Neutrophil (primary cell): ENCODE data around the gene ARAP2.

ENCODE experiments used
- H3K27ac ChIP-seq: fragments of 200-600 bp; sonication (generic); 2 replicates; pipeline ENCODE4 v1.5.1; 2016; ENCODE audit warnings: mild to moderate bottlenecking, moderate library complexity
- H3K27me3 ChIP-seq: fragments of 200-600 bp; sonication (generic); 2 replicates; pipeline ENCODE4 v1.6.0; 2016; ENCODE audit warnings: mild to moderate bottlenecking
- H3K36me3 ChIP-seq: fragments of 200-600 bp; sonication (generic); 2 replicates; pipeline ENCODE4 v1.5.1; 2017
- H3K4me1 ChIP-seq, 2 experiments: fragments of 200-600 bp in 1 of 2; sonication (generic) in 1 of 2; 1 replicate in 1 of 2; 2 replicates in 1 of 2; pipeline versions ENCODE4 v1.5.1 to v1.6.1; 2013 to 2016; ENCODE audit warnings: low read depth in 1 of 2, low read length in 1 of 2, mild to moderate bottlenecking in 1 of 2, moderate library complexity in 1 of 2; ENCODE audit not compliant: control insufficient read depth in 1 of 2, insufficient read depth in 1 of 2
- H3K4me3 ChIP-seq, 2 experiments: fragments of 200-600 bp in 1 of 2; sonication (generic) in 1 of 2; 1 replicate in 1 of 2; 2 replicates in 1 of 2; pipeline ENCODE4 v1.5.1; 2013 to 2016; ENCODE audit warnings: low read depth in 1 of 2, low read length in 1 of 2, mild to moderate bottlenecking in 1 of 2, moderate library complexity in 1 of 2
- H3K9me3 ChIP-seq: fragments of 200-600 bp; sonication (generic); 2 replicates; pipeline ENCODE4 v1.5.1; 2016
- CTCF ChIP-seq: fragments of 200-600 bp; sonication (generic); IDR thresholded peaks from 2 replicates; pipeline ENCODE4 v1.5.1; 2016; ENCODE audit warnings: antibody characterized with exemption

ARAP2 gene

GRCh38 chr4:36278789-36279188 is 34.5 kb upstream of the ARAP2 start:
- TF ChIP-seq CTCF, result no peak
- Histone ChIP-seq H3K4me3 (no peak overlapping the region), H3K36me3 (no peaks in the 10 kb centered on the region), H3K9me3 (no peaks in the 10 kb centered on the region), H3K4me1 (no peaks in the 10 kb centered on the region), H3K27me3 (no peaks in the 10 kb centered on the region), H3K27ac (no peak overlapping the region)

GRCh38 chr4:36277533-36277932 is 33.2 kb upstream of the ARAP2 start:
- no peak for TF ChIP-seq CTCF
- Histone ChIP-seq H3K27ac (no peak overlapping the region), H3K4me3 (no peak overlapping the region)

GRCh38 chr4:36274158-36274557 is 29.8 kb upstream of the ARAP2 start:
- no peaks in the 10 kb centered on the region for H3K36me3 ChIP-seq
- no peak overlapping the region for H3K27ac ChIP-seq
- no peaks in the 10 kb centered on the region for H3K9me3 ChIP-seq
- TF ChIP-seq CTCF, result no peak
- H3K4me1 ChIP-seq, result peaks cover 7 to 11% of the 10 kb centered on the region in 2 experiments
- no peaks in the 10 kb centered on the region for H3K27me3 ChIP-seq
- H3K4me3 ChIP-seq, result no peak overlapping the region

More at GRCh38 chr4:36277533-36277932, 33.2 kb upstream of the ARAP2 start:
- no peaks in the 10 kb centered on the region for H3K4me1 ChIP-seq
- H3K9me3 ChIP-seq, result no peaks in the 10 kb centered on the region
- no peaks in the 10 kb centered on the region for H3K27me3 ChIP-seq
- H3K36me3 ChIP-seq, result no peaks in the 10 kb centered on the region

GRCh38 chr4:36273276-36273675 is 29.0 kb upstream of the ARAP2 start:
- no peak overlapping the region for H3K27ac ChIP-seq

GRCh38 chr4:36269533-36270173 is 25.3 kb upstream of the ARAP2 start:
- Histone ChIP-seq H3K4me3 (no peak overlapping the region), H3K36me3 (no peaks in the 10 kb centered on the region), H3K4me1 (peaks cover 45 to 56% of the 10 kb centered on the region in 2 experiments), H3K27me3 (no peaks in the 10 kb centered on the region), H3K27ac (no peak overlapping the region), H3K9me3 (no peaks in the 10 kb centered on the region)
- TF ChIP-seq CTCF, result no peak

More at GRCh38 chr4:36273276-36273675, 29.0 kb upstream of the ARAP2 start:
- no peaks in the 10 kb centered on the region for H3K36me3 ChIP-seq
- H3K27me3 ChIP-seq, result no peaks in the 10 kb centered on the region
- peaks cover 12 to 20% of the 10 kb centered on the region in 2 experiments for H3K4me1 ChIP-seq
- no peaks in the 10 kb centered on the region for H3K9me3 ChIP-seq
- no peak overlapping the region for H3K4me3 ChIP-seq
- no peak for TF ChIP-seq CTCF
